HG03575 (cell line): Measurements from ENCODE around the gene REPS2.

Source experiments
- ATAC-seq: cut with Tn5 transposase; IDR thresholded peaks from one replicate; pipeline ENCODE4 v1.9.1; 2021; ENCODE audit not compliant: unreplicated experiment, insufficient number of reproducible peaks, low FRiP score; ENCODE audit errors: extremely low read depth

The REPS2 gene

DNA sequence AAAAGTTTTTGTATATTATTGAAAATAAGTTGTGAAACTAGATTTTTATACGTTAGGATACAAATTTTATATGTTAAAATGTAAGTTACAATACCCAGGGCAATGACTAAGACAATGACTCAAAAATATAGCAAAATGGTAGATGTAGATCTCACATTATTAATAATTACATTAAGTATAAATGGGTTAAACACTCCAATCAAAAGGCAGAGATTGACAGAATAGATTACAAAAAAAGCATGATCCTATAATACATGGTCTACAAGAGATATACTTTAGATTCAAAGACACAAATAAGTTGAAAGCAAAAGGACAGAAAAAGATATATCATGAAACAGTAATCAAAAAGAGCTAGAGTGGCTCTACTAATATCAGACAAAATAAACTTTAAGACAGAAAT is 217.6 kb downstream of the REPS2 start:
- no peak for ATAC-seq

DNA sequence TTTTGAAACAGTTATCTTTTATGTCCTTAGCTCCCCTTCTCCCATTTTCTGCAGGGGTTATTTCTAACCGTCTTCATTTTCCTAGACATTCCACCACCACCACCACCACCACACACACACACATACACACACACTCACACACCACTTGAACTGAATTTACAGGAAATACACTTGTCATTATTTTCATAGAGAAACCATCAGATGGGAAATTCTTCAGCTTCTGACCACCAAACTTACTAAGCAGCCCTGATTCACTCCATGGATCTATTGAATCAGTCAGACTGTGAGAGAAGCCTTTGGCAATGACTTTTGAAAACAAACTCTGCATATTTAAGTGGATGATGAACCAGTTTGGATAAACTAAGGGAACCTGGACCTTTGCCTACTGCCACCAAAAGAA is 218.5 kb downstream of the REPS2 start:
- ATAC-seq, result no peak

DNA sequence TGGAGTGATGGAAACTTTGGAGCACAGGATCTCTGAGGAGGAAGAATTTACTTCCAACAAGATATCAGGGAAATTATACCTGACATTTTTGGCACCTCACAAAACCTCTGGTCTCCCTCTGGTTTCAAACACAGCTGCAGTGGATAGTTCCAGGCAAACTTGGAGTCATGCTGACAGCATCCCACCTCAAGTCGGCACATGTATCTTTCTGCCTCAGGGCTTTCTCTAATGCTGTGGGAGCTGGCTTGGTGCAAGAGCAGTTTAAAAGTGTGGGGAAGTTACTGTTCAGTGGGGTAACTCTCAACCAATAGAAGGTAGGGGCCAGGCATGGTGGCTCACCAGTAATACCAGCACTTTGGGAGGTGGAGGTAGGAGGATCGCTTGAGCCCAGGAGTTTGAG is 221.5 kb downstream of the REPS2 start:
- ATAC-seq, result no peak

DNA sequence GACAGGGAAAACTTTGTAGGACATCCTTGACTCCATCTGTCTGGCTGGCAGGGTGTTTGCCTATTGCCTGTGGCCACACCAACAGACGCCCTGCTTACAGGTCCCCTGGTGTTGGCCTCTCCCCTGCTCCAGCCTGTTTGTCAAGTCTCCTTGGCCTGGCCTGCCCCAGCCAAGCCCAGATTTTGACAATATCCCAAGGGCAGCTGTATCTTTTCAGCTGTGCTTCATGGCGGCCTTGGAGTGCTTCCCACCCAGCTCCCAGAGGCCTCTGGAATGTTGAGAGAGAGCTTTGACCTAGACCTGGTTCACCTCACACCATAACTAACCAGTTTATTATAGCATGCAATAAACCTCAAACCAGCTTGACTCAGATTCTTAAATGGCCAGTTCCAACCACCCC is 224.5 kb downstream of the REPS2 start:
- no peak for ATAC-seq

DNA sequence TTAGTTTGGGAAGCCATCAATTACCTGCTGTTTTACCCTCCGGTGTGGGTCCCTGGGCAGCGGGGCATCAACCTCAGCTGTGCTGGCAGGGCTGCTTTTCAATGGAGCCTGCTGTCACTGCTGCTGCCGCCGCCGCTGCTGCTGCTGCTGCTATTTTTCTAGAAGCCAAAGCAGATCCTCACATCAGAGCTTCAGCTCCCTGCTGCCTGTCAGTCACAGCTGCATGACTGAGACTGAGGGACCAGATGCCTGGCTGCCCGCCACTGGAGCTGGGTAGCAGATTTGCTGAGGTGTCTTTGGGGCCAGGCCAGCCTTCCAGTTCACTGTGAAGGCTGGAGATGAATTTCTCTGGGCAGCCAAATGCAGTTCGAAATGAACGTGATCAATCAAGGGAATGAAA is 228.2 kb downstream of the REPS2 start:
- no peak for ATAC-seq

DNA sequence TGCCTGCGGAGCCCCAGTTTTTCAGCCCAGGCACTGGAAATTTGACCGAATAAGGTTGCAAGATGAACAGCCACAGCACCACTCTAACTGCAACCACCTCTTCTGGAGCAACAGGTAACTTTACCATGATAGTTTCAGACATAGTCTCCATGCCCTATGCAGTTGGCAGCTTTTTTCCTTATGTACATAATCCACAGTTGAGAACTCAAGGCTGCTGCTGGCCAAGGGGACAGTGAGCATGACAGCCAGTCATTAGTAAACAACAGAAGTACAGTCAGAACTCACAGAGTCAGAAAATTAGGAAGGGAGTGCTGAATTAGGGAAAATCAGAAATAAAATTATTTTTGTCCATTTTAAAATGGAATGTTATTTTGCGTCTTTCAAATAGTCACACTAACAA is 235.9 kb downstream of the REPS2 start:
- no peak for ATAC-seq

DNA sequence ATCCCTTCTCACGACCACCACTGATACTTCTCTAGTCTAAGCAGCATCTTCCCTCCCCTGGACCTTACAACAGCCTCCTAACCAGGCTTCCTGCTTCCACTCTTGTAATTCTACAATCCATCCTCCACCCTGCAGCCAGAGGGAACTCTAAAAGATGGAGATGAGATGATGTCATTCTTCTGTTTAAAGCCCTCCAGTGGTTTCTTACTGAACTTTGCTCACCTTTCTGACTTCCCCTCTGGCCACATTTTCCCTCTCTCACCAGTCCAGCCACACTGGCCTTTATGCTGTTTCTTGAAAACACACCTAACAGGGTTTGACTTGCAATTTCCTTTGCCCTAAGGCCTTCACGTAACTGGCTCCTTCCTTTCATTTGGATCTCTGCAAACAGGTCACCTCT is 237.1 kb downstream of the REPS2 start:
- no peak for ATAC-seq

DNA sequence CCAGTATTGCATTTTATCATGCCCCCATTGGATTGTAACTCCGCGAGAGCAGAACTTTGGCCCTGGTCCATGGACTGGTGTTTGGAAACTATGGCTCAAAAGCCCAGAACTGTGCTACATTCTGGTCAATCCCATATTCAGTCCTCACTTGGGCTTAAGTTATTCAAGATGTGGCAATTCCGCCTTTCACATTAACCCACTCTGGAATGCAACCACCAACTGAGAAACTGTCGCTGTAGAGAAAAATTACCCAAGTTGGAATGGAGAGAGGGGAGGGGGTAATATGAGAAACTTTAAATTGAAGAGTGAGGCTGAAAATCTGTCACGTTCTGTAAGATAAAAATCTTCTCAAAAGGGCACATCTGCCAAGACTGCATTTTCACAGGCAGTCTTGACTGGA is 239.0 kb downstream of the REPS2 start:
- no peak for ATAC-seq

DNA sequence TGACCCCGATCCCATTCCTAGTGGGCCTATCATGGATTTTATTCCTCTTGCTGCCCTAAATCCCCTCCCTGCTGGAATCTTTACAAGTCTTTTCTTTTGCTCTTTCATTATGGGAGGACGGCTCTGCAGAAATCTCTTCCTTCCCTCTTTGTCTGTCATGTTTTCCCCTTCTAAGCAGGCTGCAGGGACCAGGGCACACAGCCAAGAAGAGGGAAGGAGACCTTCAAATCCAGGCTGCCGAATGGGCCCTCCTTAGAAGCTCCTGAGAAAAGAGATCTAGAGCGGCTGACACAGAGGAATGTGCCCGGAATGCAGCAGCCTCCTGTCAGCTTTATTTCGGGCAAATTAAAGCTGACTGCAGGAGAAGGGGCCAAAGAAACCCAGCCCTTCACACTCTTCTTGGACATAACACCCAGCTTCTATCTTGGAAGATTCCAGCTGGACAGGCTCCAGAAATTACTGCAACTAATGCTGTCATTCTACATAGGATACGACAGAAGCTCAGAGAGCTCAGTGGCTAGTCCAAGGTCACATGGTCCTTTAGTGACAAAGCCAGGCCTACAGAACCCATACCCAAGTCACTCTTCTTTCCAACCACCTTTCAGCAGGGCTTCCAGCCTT is 240.8 kb downstream of the REPS2 start:
- ATAC-seq, result no peak

DNA sequence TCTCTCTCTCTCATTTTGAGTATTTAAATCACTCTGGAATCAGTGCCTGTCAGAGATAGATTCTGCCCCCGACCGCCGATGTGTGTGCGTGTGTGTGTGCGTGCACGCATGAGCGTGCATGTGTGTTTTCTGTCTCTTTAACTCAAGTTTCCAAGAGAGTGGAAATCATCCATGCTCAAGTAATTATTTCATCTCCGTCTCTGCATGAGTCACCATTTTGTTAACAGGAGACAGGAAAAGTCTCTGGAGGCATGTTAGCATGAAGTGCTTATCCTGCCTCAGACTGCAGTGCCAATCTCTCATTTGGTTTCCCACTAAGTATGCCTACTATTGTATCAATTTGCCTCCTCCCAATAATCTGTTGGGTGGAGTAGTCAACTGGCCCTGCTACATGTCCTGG is 245.6 kb downstream of the REPS2 start:
- no peak for ATAC-seq
